Activated T-helper 2 cell treated with anti-CD3 and anti-CD28 coated beads, Interferon-gamma antibody, Interleukin-2, Interleukin-4, amounts not matched to agents 10 μg/mL and 5 μg/mL and 100 μg/mL, durations not matched to agents 14 hours and 24 hours and 36 hours (primary cell): ENCODE results near the gene VEGFA. TPM values are rescaled to one million over a fixed set of nuclear protein-coding genes. Genes with fewer than 3 reads are reported as not detected.
A peak's percentile ranks its signal among the peaks of the same experiment; 100 is the strongest.

Experiments used
- DNase-seq: peaks from one replicate; pipeline ENCODE4 v3.0.0; 2021; ENCODE audit warnings: low spot score
- H3K27ac Mint-ChIP-seq: one replicate; pipeline ENCODE4 v1.8.0; 2021; ENCODE audit warnings: mixed read lengths
- H3K27me3 Mint-ChIP-seq: one replicate; pipeline ENCODE4 v1.8.0; 2021; ENCODE audit warnings: low read depth, mixed read lengths
- H3K36me3 Mint-ChIP-seq: one replicate; pipeline ENCODE4 v1.8.0; 2021; ENCODE audit warnings: low read depth, mixed read lengths
- H3K4me1 Mint-ChIP-seq: one replicate; pipeline ENCODE4 v1.8.0; 2021; ENCODE audit warnings: low read depth, mixed read lengths
- H3K4me3 Mint-ChIP-seq: one replicate; pipeline ENCODE4 v1.8.0; 2021; ENCODE audit warnings: low read depth, mild to moderate bottlenecking, moderate library complexity, mixed read lengths
- H3K9me3 Mint-ChIP-seq: one replicate; pipeline ENCODE4 v1.8.0; 2021; ENCODE audit warnings: mixed read lengths
- intact Hi-C: fragments of 100-400 bp; cut with micrococcal nuclease; formaldehyde crosslinking; loops from one replicate; pipeline ENCODE4 v1.15.1; 2023
- total RNA-seq: library from RNA; stranded (reverse); gene quantifications from 2 replicates; pipeline ENCODE4 v1.2.3, GENCODE V29; 2022

VEGFA gene
- total RNA-seq, 1 donor from 2014 or later, result 50.7 TPM

DNA sequence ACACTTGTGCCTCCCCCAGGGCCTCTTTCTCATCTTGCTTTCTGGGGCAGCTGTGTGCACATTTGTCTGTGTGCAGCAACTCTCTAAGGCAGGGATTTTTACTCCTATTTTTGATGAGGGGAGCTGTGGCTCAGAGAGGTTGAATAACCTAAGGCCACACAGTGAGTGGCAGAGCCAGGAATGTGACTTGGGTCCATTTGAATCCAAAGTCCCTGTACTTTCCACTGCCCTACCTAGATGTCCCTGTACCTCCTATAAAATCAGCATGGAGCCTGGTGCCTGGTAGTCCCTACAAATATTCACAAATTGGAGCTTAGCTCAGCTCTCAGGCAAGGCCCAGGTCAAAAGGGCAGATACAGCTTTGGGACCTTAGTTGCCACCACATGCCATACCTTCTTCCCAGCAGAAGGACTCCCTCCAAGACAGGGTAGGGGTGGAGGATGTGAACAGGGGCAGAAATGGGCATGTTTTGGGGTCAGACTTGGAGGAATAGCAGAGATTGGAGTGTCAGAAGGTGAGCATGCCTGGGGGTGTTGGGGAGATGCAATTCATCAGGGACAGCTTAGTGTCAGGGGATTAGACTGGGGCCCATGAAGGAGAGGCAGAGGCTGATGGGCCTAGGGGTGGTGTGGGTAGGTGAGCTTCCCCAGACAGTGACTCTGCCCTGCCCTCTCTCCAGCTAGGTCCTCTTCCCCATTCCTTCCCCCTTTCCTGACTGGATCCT is 4.1 kb upstream of the VEGFA start:
- no peak overlapping the region for H3K4me3 Mint-ChIP-seq
- no peak for DNase-seq
- H3K9me3 Mint-ChIP-seq, result no peaks in the 10 kb centered on the region
- H3K27me3 Mint-ChIP-seq, result peaks cover 1% of the 10 kb centered on the region
- H3K4me1 Mint-ChIP-seq, result peaks cover 13% of the 10 kb centered on the region
- no peak overlapping the region for H3K27ac Mint-ChIP-seq
- H3K36me3 Mint-ChIP-seq, result peaks cover 3% of the 10 kb centered on the region
- intact Hi-C loops, result no loop called here

DNA sequence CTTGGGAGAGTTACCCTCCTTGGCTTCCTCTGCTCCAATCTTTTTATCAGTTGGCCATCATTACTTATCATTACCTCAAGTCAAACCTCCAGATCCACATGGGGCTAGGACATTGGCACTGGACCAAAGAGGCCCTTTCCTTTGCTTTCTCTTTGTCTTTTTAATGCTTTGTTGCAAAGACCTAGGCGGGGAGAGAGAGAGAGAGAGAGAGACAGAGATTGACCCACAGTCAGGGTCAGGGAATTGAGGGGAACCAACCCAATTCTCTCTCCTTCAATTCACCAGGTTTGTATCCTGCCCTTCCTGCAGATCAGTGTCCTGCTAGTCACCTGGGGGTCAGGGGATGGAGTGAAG is 3.5 kb upstream of the VEGFA start:
- intact Hi-C loops, result no loop called here

DNA sequence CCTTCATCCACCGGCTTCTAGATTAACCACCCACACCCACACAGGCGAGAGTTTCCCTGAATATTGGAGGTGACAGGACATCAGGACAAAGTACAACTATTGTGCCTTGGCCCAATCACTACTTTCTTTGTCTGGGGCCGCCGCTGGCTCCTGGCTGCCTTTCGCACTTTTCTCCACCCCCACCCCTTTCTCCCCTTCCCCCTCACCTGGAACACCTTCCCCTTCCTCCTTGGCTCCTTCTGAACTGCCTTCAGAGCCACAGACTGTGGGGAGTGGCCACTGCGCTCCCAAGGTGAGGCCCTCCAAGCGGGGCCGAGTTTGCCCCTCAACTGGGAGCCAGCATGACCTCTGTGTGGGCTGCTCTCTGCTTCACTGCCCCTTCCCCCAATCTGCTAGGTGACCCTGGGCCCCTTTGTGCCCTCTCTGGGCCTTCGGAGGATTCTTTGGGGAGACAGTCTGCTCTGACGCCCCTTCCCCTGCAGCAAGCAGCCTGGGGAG is 3.0 kb upstream of the VEGFA start:
- Mint-ChIP-seq H3K4me3 (no peak overlapping the region), H3K27me3 (peaks cover 1% of the 10 kb centered on the region), H3K27ac (no peak overlapping the region), H3K4me1 (peaks cover 14% of the 10 kb centered on the region), H3K36me3 (peaks cover 4% of the 10 kb centered on the region), H3K9me3 (no peaks in the 10 kb centered on the region)
- no peak for DNase-seq
- intact Hi-C loops, result no loop called here

More for the DNA sequence above, 3.5 kb upstream of the VEGFA start:
- Mint-ChIP-seq H3K4me1 (peaks cover 13% of the 10 kb centered on the region), H3K27me3 (peaks cover 1% of the 10 kb centered on the region), H3K27ac (no peak overlapping the region), H3K4me3 (no peak overlapping the region), H3K36me3 (peaks cover 3% of the 10 kb centered on the region), H3K9me3 (no peaks in the 10 kb centered on the region)
- DNase-seq, result no peak

DNA sequence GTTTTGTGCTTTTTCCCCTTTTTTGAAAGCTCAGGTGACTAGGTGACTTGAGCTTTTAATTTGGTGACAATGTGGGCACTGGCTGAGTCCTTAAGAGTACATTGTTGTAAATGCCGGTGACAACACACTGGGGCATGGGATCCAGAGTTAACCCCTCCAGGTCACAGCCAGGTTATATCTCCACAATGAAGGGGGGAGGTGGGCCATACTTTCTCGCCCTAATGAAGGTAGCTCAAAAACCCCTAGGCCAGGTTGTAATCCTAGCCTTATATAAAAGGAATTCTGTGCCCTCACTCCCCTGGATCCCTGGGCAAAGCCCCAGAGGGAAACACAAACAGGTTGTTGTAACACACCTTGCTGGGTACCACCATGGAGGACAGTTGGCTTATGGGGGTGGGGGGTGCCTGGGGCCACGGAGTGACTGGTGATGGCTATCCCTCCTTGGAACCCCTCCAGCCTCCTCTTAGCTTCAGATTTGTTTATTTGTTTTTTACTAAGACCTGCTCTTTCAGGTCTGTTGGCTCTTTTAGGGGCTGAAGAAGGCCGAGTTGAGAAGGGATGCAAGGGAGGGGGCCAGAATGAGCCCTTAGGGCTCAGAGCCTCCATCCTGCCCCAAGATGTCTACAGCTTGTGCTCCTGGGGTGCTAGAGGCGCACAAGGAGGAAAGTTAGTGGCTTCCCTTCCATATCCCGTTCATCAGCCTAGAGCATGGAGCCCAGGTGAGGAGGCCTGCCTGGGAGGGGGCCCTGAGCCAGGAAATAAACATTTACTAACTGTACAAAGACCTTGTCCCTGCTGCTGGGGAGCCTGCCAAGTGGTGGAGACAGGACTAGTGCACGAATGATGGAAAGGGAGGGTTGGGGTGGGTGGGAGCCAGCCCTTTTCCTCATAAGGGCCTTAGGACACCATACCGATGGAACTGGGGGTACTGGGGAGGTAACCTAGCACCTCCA is 2.2 kb upstream of the VEGFA start:
- DNase-seq, result no peak
- H3K9me3 Mint-ChIP-seq, result no peaks in the 10 kb centered on the region
- peaks cover 7% of the 10 kb centered on the region for H3K36me3 Mint-ChIP-seq
- intact Hi-C loops, result loop anchor here (2.0 kb wide), 1 partner anchor 235 kb away; no protein-coding TSS in a partner anchor
- H3K27me3 Mint-ChIP-seq, result peaks cover 1% of the 10 kb centered on the region
- H3K4me1 Mint-ChIP-seq, result peaks cover 18% of the 10 kb centered on the region
- H3K4me3 Mint-ChIP-seq, result no peak overlapping the region
- no peak overlapping the region for H3K27ac Mint-ChIP-seq

DNA sequence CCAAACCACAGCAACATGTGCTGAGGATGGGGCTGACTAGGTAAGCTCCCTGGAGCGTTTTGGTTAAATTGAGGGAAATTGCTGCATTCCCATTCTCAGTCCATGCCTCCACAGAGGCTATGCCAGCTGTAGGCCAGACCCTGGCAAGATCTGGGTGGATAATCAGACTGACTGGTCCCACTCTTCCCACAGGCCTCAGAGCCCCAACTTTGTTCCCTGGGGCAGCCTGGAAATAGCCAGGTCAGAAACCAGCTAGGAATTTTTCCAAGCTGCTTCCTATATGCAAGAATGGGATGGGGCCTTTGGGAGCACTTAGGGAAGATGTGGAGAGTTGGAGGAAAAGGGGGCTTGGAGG is 1.5 kb upstream of the VEGFA start:
- Mint-ChIP-seq H3K27ac (no peak overlapping the region), H3K36me3 (peaks cover 11% of the 10 kb centered on the region)
- intact Hi-C loops, result loop anchor here (2.0 kb wide), 1 partner anchor 234 kb away; no protein-coding TSS in a partner anchor

DNA sequence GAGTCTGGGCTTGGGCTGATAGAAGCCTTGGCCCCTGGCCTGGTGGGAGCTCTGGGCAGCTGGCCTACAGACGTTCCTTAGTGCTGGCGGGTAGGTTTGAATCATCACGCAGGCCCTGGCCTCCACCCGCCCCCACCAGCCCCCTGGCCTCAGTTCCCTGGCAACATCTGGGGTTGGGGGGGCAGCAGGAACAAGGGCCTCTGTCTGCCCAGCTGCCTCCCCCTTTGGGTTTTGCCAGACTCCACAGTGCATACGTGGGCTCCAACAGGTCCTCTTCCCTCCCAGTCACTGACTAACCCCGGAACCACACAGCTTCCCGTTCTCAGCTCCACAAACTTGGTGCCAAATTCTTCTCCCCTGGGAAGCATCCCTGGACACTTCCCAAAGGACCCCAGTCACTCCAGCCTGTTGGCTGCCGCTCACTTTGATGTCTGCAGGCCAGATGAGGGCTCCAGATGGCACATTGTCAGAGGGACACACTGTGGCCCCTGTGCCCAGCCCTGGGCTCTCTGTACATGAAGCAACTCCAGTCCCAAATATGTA is 957 bp upstream of the VEGFA start:
- H3K4me3 Mint-ChIP-seq, result peak overlapping the region; percentile 93

More for the DNA sequence above, 1.5 kb upstream of the VEGFA start:
- H3K4me3 Mint-ChIP-seq, result no peak overlapping the region
- peaks cover 23% of the 10 kb centered on the region for H3K4me1 Mint-ChIP-seq
- H3K27me3 Mint-ChIP-seq, result peaks cover 1% of the 10 kb centered on the region
- DNase-seq, result no peak
- H3K9me3 Mint-ChIP-seq, result no peaks in the 10 kb centered on the region

DNA sequence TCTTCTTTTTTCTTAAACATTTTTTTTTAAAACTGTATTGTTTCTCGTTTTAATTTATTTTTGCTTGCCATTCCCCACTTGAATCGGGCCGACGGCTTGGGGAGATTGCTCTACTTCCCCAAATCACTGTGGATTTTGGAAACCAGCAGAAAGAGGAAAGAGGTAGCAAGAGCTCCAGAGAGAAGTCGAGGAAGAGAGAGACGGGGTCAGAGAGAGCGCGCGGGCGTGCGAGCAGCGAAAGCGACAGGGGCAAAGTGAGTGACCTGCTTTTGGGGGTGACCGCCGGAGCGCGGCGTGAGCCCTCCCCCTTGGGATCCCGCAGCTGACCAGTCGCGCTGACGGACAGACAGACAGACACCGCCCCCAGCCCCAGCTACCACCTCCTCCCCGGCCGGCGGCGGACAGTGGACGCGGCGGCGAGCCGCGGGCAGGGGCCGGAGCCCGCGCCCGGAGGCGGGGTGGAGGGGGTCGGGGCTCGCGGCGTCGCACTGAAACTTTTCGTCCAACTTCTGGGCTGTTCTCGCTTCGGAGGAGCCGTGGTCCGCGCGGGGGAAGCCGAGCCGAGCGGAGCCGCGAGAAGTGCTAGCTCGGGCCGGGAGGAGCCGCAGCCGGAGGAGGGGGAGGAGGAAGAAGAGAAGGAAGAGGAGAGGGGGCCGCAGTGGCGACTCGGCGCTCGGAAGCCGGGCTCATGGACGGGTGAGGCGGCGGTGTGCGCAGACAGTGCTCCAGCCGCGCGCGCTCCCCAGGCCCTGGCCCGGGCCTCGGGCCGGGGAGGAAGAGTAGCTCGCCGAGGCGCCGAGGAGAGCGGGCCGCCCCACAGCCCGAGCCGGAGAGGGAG is 580 bp downstream of the VEGFA start:
- DNase-seq, result peak; percentile 42
- intact Hi-C loops, result loop anchor here (5.0 kb wide), 3 partner anchors 103 to 487 kb away; partner anchors contain the start of genes GTPBP2 and SLC35B2
- H3K9me3 Mint-ChIP-seq, result no peaks in the 10 kb centered on the region
- H3K4me3 Mint-ChIP-seq, result peak overlapping the region; percentile 93
- peak overlapping the region; percentile 89 for H3K27ac Mint-ChIP-seq
- peaks cover 17% of the 10 kb centered on the region for H3K36me3 Mint-ChIP-seq
- peaks cover 38% of the 10 kb centered on the region for H3K4me1 Mint-ChIP-seq
- H3K27me3 Mint-ChIP-seq, result no peaks in the 10 kb centered on the region

More for the DNA sequence above, 957 bp upstream of the VEGFA start:
- Mint-ChIP-seq H3K9me3 (no peaks in the 10 kb centered on the region), H3K27me3 (peaks cover 1% of the 10 kb centered on the region), H3K4me1 (peaks cover 23% of the 10 kb centered on the region), H3K27ac (peak overlapping the region; percentile 89), H3K36me3 (peaks cover 12% of the 10 kb centered on the region)
- DNase-seq, result no peak
- intact Hi-C loops, result loop anchor here (1.0 to 2.0 kb wide), 4 partner anchors 69 to 310 kb away; no protein-coding TSS in a partner anchor

DNA sequence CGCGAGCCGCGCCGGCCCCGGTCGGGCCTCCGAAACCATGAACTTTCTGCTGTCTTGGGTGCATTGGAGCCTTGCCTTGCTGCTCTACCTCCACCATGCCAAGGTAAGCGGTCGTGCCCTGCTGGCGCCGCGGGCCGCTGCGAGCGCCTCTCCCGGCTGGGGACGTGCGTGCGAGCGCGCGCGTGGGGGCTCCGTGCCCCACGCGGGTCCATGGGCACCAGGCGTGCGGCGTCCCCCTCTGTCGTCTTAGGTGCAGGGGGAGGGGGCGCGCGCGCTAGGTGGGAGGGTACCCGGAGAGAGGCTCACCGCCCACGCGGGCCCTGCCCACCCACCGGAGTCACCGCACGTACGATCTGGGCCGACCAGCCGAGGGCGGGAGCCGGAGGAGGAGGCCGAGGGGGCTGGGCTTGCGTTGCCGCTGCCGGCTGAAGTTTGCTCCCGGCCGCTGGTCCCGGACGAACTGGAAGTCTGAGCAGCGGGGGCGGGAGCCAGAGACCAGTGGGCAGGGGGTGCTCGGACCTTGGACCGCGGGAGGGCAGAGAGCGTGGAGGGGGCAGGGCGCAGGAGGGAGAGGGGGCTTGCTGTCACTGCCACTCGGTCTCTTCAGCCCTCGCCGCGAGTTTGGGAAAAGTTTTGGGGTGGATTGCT is 1.3 kb downstream of the VEGFA start:
- peaks cover 21% of the 10 kb centered on the region for H3K36me3 Mint-ChIP-seq
- intact Hi-C loops, result loop anchor here (5.0 kb wide), 3 partner anchors 104 to 486 kb away; partner anchors contain the start of genes GTPBP2 and SLC35B2
- peak overlapping the region; percentile 93 for H3K4me3 Mint-ChIP-seq

DNA sequence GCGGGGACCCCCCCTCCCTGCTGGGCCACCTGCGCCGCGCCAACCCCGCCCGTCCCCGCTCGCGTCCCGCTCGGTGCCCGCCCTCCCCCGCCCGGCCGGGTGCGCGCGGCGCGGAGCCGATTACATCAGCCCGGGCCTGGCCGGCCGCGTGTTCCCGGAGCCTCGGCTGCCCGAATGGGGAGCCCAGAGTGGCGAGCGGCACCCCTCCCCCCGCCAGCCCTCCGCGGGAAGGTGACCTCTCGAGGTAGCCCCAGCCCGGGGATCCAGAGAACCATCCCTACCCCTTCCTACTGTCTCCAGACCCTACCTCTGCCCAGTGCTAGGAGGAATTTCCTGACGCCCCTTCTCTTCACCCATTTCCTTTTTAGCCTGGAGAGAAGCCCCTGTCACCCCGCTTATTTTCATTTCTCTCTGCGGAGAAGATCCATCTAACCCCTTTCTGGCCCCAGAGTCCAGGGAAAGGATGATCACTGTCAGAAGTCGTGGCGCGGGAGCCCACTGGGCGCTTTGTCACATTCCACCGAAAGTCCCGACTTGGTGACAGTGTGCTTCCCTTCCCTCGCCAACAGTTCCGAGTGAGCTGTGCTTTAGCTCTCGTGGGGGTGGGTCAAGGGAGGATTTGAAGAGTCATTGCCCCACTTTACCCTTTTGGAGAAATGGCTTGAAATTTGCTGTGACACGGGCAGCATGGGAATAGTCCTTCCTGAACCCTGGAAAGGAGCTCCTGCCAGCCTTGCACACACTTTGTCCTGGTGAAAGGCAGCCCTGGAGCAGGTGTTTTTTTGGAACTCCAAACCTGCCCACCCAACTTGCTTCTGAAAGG is 2.1 kb downstream of the VEGFA start:
- peak overlapping the region; percentile 91 for H3K27ac Mint-ChIP-seq
- H3K36me3 Mint-ChIP-seq, result peaks cover 29% of the 10 kb centered on the region
- H3K27me3 Mint-ChIP-seq, result no peaks in the 10 kb centered on the region
- no peaks in the 10 kb centered on the region for H3K9me3 Mint-ChIP-seq
- peaks cover 48% of the 10 kb centered on the region for H3K4me1 Mint-ChIP-seq
- peak; percentile 63 for DNase-seq
- H3K4me3 Mint-ChIP-seq, result peak overlapping the region; percentile 93
- intact Hi-C loops, result loop anchor here (2.0 to 5.0 kb wide), 4 partner anchors 47 to 485 kb away; partner anchors contain the start of genes GTPBP2 and SLC35B2

More for the DNA sequence above, 1.3 kb downstream of the VEGFA start:
- no peaks in the 10 kb centered on the region for H3K27me3 Mint-ChIP-seq
- DNase-seq, result peak; percentile 62
- H3K27ac Mint-ChIP-seq, result peak overlapping the region; percentile 49
- H3K4me1 Mint-ChIP-seq, result peaks cover 43% of the 10 kb centered on the region
- no peaks in the 10 kb centered on the region for H3K9me3 Mint-ChIP-seq

DNA sequence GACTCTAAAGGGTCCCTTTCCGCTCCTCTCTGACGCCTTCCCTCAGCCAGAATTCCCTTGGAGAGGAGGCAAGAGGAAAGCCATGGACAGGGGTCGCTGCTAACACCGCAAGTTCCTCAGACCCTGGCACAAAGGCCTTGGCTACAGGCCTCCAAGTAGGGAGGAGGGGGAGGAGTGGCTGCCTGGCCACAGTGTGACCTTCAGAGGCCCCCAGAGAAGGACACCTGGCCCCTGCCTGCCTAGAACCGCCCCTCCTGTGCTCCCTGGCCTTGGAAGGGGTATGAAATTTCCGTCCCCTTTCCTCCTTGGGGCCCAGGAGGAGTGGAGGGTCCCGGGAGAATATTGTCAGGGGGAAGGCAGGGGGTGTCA is 2.7 kb downstream of the VEGFA start:
- H3K27ac Mint-ChIP-seq, result peak overlapping the region; percentile 91
- H3K36me3 Mint-ChIP-seq, result peaks cover 32% of the 10 kb centered on the region
- H3K4me3 Mint-ChIP-seq, result peak overlapping the region; percentile 92
- peaks cover 49% of the 10 kb centered on the region for H3K4me1 Mint-ChIP-seq
- no peaks in the 10 kb centered on the region for H3K9me3 Mint-ChIP-seq
- no peak for DNase-seq
- intact Hi-C loops, result loop anchor here (2.0 to 5.0 kb wide), 4 partner anchors 48 to 485 kb away; partner anchors contain the start of genes GTPBP2 and SLC35B2
- H3K27me3 Mint-ChIP-seq, result no peaks in the 10 kb centered on the region
